GM19099 (cell line): ENCODE measurements around the gene AGBL1.

ENCODE experiments used
- POLR2A ChIP-seq: IDR thresholded peaks from 3 replicates; pipeline ENCODE4 v1.6.1; 2011; ENCODE audit warnings: low read depth; ENCODE audit not compliant: insufficient read length; ENCODE audit errors: extremely low read depth

The AGBL1 gene

DNA sequence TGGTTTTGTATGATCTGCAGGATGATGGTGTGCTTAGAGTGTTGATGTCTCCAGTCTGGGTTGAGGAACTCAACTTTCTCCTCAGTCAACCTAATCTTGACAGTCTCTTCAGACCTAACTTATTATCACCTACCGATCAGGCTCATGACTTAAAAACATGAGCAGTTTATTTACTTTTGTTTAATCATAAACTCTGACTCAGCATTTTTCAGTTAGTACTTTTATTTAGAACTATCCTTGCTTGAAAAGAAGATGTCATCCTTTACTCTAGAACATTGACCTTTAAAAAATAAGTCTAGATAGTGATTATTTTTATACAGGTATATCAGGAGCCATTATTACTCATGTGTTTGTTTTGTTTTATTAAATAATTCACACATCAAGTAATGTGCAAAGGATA, 414.8 kb downstream of the AGBL1 start:
- no peak for TF ChIP-seq POLR2A

DNA sequence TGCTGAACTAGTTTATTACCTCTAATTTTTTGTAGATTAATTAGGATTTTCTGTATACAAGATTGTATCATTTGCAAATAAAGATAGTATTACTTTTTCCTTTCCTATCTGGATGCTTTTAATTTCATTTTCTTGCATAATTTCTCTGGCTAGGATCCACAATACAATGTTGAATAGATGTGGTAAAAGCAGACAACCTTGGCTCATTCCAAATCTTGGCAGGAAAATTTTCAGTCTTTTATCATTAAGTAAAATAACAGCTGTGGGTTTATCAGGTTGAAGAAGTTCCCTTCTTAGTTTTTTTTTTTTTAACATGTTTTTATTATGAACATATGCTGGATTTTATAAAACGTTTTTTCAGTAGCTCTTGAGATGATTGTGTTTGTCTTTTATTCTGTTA, 422.6 kb downstream of the AGBL1 start:
- no peak for TF ChIP-seq POLR2A

DNA sequence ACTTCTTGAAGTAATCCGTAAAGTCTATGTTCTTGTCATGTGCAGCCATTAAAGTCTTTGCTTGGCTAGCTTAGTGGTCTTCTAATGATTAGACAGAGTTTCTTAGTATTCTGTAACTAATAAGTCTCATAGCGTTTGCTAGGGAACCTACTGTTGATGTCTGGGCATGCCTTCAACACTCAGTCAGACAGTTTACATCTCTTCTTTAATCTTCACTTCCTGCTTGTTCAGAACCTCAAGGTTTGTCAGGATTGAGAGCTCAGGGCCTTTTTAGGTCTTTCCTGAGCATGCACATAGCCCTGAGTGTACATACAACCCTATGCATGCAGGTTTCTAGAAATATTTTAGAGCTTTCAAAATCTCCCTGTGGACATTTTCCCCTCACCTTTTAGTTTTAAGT, 426.3 kb downstream of the AGBL1 start:
- TF ChIP-seq POLR2A = no peak

DNA sequence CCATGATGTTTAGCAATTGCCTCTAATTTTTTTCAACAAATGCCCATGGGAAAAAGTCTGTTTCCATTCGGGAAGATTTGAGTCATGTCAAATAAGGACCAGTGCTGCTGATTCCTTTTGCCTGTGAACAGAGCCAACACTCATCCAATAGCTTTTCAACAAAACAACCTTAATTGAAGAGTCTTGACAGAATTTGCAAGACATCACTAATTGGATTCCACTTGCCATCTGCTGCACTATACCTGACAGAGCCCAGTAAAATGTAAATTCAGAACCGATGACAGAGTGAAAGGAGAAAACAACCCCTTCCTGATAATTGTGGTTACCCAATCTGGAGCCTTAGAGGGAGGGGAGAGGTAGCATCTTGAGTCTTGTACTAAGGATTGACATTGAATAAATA, 426.7 kb downstream of the AGBL1 start:
- TF ChIP-seq POLR2A = no peak

DNA sequence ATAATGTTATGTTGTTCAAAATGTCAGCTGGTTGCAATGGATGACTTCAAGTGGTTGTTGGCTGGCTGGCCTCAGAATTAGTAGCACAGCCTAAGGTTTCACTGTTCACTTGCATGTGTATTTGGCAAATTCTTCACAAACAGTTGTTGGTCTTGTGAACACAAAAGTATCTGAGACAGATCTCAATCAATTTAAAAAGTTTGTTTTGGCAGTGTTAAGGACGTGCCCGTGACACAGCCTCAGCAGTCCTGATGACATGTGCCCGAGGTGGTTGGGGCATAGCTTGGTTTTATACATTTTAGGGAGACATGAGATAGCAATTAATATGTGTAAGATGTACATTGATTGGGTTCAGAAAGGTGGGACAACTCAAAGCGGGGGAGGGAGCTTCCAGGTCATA, 436.0 kb downstream of the AGBL1 start:
- no peak for TF ChIP-seq POLR2A

DNA sequence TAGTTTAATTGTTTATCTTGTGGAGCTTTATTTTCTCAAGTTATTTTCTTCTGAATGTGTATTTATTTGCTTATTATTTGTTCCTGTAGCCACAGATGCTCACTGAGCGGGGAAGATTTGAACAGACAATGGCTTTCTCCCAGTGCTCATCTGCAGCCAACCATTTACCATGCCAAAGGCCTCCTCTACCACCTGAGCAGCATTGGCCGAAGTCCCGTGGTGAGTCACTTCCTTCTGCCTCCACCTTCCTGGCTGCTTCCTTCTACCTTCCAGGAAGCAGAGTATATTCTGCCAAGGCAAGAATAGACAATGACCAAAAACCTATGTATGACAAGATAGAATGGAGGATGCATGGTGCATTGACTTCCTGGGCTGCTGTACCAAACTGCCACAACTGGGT, 443.1 kb downstream of the AGBL1 start:
- TF ChIP-seq POLR2A = no peak

DNA sequence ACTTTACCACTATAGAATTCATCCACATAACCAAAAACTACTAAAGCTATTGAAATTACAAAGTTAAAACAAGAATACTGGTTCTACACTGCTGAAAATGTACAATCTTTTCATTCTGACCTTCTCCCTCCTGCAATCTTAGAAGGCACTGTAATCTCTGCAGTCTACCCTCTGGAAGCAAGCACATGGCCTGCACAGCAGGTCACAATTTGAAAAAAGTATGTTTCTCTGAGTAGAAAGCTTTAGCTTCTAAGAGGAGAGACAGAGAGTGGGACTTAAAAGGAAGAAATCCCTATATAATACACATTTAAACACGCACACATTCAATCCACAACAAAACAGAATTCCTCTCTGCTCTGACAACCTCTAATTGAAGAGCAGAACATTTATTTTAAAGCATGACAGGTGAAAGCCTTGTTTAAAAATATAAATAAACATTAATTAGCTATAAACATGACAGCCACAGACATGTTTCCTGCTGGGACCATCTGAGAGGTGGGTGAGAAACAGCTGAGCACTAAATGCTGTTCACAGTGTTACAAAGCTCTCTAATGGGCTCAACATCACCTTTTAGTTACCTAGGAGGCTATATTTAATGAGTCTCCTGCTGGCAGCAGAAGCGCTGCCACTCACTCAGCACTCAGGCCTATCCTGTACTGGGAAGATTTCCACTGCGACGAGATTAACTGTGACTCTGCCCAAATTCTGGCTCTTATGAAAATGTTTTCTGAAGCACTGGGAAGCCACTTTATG, 447.4 kb downstream of the AGBL1 start:
- no peak for TF ChIP-seq POLR2A

DNA sequence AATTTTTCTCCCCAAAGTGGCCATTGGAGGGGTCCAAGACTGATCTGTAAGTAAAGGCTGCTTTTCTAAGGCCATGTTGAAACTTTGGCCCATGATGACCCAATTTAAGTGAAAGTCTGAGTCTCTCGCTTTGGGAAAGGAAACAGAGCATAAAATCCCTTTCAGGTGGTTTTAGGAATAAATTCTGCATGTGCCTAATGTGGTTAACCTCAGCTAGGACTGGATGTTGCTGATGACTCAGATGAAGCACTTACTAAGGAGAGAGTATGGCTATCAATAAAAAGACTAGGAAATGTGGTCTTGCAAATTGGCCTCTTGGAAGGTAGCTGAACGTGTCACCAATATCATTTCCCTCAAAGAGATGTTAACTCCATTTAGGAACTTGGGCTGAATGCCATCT, 458.5 kb downstream of the AGBL1 start:
- TF ChIP-seq POLR2A = no peak

DNA sequence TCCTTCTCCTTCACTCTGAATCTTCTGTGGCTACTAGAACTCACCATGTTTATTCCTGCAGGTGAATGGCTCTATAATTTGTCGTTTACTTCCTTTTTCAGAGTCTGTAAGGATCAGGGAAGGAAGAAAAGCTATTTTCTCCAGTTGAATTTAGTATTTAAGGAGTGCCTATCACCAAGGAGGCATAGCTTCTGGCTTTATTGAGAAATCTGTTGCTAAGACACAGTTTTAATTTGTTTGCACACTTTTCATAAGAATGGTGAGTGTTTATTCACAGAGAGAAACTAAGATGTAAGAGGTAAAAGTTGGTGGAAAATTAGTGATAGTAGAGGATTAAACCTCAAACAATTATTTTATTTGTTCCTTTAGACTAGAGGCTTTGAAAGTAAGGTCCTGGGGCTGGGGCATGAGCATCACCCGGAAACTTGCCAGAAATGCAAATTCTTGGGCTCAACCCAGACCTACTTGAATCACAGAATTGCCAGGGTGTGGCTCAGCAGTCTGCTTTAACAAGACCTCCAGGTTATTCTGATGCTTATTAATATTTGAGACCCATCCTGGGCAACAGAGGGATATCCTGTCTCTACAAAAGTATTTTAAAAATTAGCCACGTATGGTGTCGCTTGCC, 461.3 kb downstream of the AGBL1 start:
- TF ChIP-seq POLR2A = no peak

DNA sequence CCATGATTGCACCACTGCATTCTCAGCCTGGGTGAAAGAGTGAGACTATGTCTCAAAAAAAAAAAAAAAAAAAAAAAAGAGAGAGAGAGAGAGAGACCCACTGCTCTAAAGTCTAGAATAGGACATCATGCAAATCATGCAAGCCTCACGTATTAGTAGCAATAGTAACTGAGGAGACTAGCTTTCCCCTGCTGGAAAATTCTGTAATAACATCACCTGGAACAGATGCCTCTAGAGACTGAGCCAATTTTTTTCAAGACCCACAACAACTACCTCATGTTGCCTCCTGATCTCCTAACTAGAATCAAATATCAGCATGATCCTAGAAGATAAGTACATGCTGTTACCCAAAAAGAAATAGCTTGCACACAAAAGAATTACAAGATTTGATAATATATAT, 461.9 kb downstream of the AGBL1 start:
- no peak for TF ChIP-seq POLR2A

DNA sequence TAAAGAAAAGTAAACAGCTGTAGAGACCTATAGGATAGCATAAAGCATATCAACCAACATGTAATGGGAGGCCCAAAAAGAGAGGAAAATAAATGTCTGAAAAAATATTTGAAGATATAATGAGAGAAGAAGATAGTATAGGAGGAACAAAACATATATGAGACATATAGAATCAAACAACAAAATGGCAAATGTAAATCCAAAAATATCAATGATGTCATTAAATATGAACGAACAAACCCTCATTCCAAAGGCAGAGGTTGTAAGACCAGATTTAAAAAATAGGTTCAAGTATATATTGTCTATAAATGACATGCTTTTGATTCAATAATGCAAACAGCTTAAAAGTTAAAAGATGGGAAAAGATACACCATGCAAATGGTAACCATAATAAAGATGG, 470.4 kb downstream of the AGBL1 start:
- no peak for TF ChIP-seq POLR2A

DNA sequence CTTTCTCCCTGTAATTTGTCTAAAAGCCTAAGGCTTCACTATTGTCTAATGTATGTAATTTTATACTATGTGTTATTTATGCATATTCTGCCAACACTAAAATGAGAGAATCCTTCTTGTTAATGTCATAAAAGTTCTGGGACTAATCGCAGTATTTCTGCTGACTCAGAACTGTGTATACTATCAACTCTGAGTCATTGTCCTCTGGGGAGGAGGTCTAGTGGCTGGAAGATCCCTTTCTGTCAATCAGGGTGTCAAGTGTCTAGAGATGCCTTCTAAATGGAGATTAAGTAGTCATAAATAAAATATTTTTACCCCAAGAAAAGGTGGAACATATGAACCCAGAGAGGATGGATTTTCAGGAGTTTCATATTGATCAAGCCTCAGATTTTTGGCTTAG, 473.4 kb downstream of the AGBL1 start:
- no peak for TF ChIP-seq POLR2A

DNA sequence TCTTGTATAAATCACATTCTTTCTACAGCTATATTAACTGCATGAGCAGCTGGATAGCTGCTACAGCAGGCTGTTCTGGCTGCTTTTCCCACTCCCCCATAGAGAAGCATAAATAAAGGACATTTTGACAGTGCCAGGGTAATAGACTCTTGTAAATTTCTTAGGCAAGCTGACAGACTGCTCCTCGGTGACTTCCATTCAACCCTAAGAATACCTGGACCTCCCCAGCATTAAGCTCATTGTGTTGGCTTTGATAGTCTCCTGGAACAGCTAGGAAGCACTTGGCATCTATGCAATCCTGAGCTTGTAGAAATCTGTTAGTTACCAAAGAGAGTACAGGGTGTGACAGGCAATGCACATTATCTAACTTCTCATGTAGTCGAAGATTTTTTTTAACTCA, 475.4 kb downstream of the AGBL1 start:
- TF ChIP-seq POLR2A = no peak

DNA sequence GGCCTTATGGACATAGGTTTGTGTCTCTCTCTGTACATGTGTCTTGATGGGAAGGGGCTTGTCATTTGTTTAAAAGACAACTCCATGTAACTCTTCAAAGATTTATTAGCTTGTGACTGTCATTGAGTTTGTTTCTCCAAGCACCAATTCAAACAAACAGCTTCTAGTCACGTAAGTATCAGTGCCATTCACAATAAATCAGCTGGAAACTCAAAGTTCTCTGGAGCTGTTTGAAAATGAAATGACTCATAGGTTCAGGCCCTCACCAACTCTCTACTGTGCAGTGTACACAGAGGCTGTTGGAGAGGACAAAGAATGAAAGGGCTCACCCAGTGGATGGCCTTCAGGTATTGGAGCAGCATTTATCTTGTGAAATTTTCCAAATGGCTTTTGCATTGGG, 476.3 kb downstream of the AGBL1 start:
- no peak for TF ChIP-seq POLR2A

DNA sequence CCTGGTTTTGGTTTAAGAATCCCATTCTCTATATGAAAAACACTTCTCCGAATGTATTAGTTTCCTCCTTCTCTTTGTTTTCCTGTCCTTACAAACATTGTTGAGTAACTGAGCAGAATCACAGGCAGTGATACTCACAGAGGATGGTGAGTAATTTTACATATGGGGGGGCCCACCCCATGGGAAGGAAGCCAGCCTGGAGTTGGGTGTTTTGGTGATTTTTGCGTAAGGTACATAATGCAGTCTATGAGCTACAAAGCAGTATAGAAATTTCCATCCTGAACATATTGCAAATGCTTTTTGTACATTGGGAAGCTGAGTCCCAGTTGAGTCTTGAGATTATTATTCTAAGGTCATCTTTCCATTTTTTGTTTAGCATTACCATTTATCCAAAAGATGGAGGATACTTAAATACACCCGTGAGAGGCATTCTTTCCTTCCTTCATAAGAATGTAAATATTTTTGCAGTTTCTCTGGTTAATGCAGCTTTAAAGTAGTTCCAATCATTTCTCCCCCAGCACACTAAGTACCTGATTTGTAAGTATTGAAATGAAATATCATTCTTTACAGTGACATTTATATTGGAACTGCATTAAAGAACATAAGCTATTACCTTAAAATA, 476.8 kb downstream of the AGBL1 start:
- TF ChIP-seq POLR2A = no peak

DNA sequence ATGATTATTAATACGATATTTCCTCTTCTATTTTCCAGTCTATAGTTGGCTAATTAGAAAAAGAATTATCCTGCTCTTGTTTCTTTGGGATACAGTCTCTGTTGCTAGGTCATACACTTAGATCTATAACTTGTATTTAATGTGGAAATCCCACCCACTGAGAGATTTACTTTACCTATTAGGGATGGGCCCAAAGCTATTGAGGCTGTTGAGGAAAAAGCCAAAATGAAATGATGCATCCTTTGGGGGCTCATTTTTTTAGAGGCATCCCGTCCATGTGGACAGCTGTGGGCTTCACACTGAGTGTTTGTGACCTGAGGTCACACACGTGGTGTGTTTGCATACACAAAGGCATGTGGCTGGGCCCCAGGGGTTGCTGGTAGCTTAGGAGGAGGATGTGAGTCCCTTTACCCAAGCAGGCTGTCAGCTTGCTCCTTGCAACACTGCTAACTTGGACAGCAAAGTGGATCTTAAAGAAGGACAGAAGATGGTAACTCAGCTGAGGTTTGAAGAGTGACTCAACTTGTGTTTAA, 477.4 kb downstream of the AGBL1 start:
- no peak for TF ChIP-seq POLR2A
